KOPT-K1 (cell line): ENCODE data around the gene CD37.
"Not testable (repeated sequence)": the region's sequence is repeated elsewhere in the genome, so short reads cannot be mapped to it uniquely, and the experiment has no call there.

ENCODE experiments used
- H3K27ac ChIP-seq: fragments of 200-600 bp; sonication (generic); 2 replicates; pipeline ENCODE4 v1.5.1; 2016; ENCODE audit warnings: antibody characterized with exemption, mild to moderate bottlenecking, low read depth, low read length; ENCODE audit not compliant: poor library complexity, severe bottlenecking
- H3K36me3 ChIP-seq: fragments of 200-600 bp; sonication (generic); 2 replicates; pipeline ENCODE4 v1.5.1; 2017; ENCODE audit warnings: antibody characterized with exemption, mild to moderate bottlenecking, low read length, moderate library complexity; ENCODE audit not compliant: insufficient read depth
- H3K9me3 ChIP-seq: fragments of 200-600 bp; sonication (generic); 2 replicates; pipeline ENCODE4 v1.5.1; 2017; ENCODE audit warnings: antibody characterized with exemption, low read length, mild to moderate bottlenecking; ENCODE audit not compliant: insufficient read depth, poor library complexity, severe bottlenecking

Gene CD37

DNA sequence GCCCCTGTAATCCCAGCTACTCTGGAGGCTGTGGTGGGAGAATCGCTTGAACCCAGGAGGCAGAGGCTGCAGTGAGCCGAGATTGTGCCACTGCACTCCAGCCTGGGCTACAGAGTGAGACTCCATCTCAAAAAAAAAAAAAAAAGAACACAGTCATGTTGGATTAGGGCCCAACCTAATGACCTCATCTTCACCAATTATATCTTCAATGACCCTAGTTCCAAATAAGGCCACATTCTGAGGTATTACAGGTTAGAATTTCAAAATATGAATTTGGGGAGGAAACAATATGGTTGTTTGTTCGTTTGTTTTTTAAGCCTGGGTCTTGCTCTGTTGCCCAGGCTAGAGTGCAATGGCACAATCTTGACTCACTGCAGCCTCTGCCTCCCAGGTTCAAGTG lies 38.0 kb downstream of the CD37 start:
- not testable (repeated sequence) for H3K27ac ChIP-seq, H3K36me3 ChIP-seq
- peaks cover 19% of the 10 kb centered on the region for H3K9me3 ChIP-seq

DNA sequence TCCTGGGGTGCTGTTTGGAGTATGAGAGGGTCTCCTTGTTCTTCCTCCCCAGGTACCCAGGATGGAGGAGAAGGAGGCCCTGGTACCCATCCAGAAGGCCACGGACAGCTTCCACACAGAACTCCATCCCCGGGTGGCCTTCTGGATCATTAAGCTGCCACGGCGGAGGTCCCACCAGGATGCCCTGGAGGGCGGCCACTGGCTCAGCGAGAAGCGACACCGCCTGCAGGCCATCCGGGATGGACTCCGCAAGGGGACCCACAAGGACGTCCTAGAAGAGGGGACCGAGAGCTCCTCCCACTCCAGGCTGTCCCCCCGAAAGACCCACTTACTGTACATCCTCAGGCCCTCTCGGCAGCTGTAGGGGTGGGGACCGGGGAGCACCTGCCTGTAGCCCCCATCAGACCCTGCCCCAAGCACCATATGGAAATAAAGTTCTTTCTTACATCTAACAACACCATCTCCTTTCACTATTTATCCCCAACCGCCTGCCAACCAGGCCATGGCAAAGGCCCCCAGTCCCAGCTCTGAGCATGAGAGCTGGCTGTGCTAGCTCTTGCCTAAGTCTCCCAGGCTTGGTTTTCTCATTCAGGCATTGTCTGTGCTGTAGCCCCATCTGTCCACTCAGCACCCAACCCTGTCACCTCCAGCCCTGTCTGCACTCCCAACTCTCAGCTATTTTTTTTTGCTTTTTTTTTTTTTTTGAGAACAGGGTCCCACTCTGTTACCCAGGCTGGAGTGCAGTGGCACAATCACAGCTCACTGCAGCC lies 39.6 kb downstream of the CD37 start:
- Histone ChIP-seq H3K36me3 (no peaks in the 10 kb centered on the region), H3K9me3 (peaks cover 6% of the 10 kb centered on the region), H3K27ac (no peak overlapping the region)

DNA sequence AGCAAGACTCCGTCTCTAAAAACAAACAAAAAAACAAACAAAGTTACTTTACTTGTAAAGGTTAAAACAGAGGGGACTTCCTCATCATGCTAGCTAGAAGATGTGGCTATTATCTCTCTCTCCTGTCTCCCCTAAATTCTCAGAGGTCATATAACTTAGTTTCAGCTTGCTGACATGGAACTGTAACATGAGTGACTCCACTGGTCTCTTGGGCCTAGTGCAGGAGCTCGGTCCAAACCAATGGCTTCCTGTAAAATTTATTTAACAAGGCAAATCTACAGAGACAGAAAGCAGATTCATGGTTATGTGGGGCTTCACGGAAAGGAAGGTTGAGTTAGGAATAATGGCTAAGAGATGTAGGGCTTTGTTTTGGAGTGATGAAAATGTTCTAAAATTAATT lies 43.3 kb downstream of the CD37 start:
- Histone ChIP-seq H3K27ac (no peak overlapping the region), H3K36me3 (no peaks in the 10 kb centered on the region)

DNA sequence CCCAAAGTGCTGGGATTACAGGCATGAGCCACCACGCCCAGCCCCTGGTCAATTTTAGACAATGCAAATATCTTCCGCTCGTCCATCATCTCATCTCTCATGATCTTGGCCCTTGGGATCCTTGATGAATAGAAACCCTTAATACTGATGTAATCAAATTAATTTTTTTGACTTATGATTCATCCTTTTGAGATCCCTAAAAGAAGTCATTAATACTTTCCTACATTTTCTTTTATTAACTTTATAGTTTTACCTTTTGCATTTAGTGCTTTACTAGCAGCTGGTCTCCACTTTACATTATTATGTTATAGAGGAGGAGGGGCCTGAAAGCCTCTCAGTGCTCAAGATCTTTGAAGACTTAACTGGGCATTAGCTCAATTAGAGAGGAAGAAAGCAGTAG lies 45.2 kb downstream of the CD37 start:
- Histone ChIP-seq H3K9me3 (peaks cover 18% of the 10 kb centered on the region), H3K36me3 (no peaks in the 10 kb centered on the region), H3K27ac (no peak overlapping the region)

More for the DNA sequence above, 43.3 kb downstream of the CD37 start:
- peaks cover 15% of the 10 kb centered on the region for H3K9me3 ChIP-seq

DNA sequence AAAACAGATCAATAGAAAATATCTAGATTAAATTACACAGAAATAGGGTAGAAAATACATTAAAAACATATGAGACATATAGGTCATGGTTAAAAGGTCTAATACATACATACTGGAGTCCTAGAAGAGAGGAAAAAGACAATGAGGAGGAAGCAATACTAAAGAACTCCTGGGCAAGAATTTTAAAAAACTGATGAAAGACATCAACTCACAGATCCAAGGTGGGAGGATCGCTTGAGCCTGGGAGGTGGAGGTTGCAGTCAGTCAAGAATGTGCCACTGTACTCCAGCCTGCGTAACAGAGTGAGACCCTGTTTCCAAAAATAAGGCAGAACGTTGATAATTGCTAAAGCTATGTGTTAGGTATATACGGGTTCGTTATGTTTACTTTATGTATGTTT lies 47.4 kb downstream of the CD37 start:
- H3K9me3 ChIP-seq, result peaks cover 18% of the 10 kb centered on the region
- H3K36me3 ChIP-seq, result no peaks in the 10 kb centered on the region
- no peak overlapping the region for H3K27ac ChIP-seq

DNA sequence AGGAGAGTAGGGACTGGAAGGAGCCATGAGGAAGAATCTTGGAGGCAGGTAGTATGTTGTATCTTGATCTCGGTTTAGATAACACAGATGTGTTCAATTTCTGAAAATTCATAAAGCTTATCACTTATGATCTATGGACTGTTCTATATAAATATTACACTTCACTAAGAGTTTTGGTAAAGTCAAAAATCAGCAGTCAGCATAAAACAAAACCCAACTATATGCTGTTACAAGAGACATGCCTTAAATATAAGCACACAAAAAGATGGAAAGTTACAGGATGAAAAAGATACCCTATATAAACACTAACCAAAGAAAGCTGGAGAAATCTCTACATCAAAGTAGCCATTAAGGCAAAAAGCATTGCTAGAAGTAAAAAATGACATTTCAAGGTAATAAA lies 48.4 kb downstream of the CD37 start:
- peaks cover 18% of the 10 kb centered on the region for H3K9me3 ChIP-seq
- H3K36me3 ChIP-seq, result no peaks in the 10 kb centered on the region
- H3K27ac ChIP-seq, result no peak overlapping the region

DNA sequence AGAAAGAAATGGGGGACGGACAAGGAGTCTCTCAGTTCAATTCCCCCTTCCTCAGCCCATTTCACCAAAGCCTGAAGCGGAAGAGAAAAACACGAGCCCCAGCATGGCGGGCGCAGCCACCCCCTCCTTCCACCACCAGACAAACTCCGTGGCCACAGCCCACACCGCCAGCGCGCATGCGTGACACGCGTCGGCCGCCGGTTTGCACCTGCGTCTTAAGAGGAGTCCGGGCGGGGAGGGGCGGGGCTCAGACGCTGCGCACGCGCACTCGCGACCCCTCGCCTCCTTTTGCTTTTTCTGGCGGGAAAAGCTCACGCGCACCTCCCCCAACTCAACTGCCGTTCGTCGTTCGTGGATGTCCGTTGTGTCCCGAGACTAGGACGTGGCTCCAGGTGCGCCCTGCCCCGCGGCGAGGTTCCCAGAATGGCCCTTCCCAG lies 52.7 kb downstream of the CD37 start, which contains the start of gene KASH5:
KASH5 (plus strand) TSS at position 314 of the 437 bp plus-strand sequence. CDS start 2,635 bp downstream, outside the sequence.
- peaks cover 6% of the 10 kb centered on the region for H3K9me3 ChIP-seq
- H3K27ac ChIP-seq, result no peak within 1 kb of the TSS
- H3K36me3 ChIP-seq, result no peaks in the 10 kb centered on the region

DNA sequence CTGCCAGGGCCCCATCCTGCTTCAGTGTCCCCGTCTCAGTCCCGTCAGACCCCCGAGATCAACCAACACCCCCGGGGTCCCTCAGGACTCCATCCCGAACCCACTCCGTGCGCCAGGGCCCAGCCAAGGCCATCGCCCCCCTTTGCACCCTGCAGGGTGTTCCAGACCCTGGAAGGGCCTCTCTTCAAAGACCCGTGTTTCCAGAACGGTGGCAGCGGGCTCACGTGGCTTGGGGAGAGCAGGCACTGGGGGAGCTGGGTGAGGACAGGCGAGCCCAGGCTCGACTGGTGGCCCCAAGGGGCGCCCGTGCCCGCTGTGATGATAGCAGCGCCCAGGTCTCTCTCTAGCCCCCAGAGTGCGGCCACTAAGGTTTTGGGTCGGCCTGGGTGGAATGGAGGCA lies 54.2 kb downstream of the CD37 start:
- Histone ChIP-seq H3K27ac (no peak overlapping the region), H3K9me3 (no peaks in the 10 kb centered on the region), H3K36me3 (no peaks in the 10 kb centered on the region)
